Right cardiac atrium (tissue), 5 donors: ENCODE data around the gene UBTD2. TPM values are rescaled to one million over a fixed set of nuclear protein-coding genes. Genes with fewer than 3 reads are reported as not detected.

Experiments used
- ATAC-seq, 2 donors: fragments of 200-7000 bp; cut with Tn5 transposase; one replicate each; pipeline versions ENCODE4 v1.8.0 to v1.9.1; 2020; ENCODE audit warnings: moderate library complexity in 2 of 2, mild to moderate bottlenecking in 1 of 2
- DNase-seq, 3 donors: peaks; one replicate each; pipeline ENCODE4 v3.0.0-alpha.2; 2020
- H3K27ac ChIP-seq: one replicate; pipeline ENCODE4 v1.5.1; 2013; ENCODE audit warnings: mild to moderate bottlenecking, low read length, control low read depth, moderate library complexity
- H3K27me3 ChIP-seq: one replicate; pipeline ENCODE4 v1.6.1; 2013; ENCODE audit not compliant: control insufficient read depth, insufficient read depth
- H3K4me1 ChIP-seq: one replicate; pipeline ENCODE4 v1.6.1; 2013; ENCODE audit warnings: low read length; ENCODE audit not compliant: control insufficient read depth, insufficient read depth
- H3K4me3 ChIP-seq: one replicate; pipeline ENCODE4 v1.5.1; 2013; ENCODE audit warnings: low read length, control low read depth
- H3K9me3 ChIP-seq: one replicate; pipeline ENCODE4 v1.6.1; 2013; ENCODE audit warnings: low read length; ENCODE audit not compliant: control insufficient read depth
- WGBS: extraction: QIAGEN DNeasy Blood & Tissue Kit; methylation state at CpG from one replicate; pipeline ENCODE4 v1.1.7; 2013; 5-methylcytosine and 5-hydroxymethylcytosine counted together
- intact Hi-C, 4 donors: fragments of 100-400 bp; cut with DNase I; formaldehyde crosslinking; loops; one replicate each; pipeline versions ENCODE4 v1.11.0 to v1.14.0; 2022 to 2023
- polyA plus RNA-seq: library from polyadenylated mRNA; stranded (reverse); fragments of 200-250 nt; gene quantifications from one replicate; pipeline ENCODE4 v1.2.3, GENCODE V29; 2013
- total RNA-seq, 4 donors: library from RNA; stranded (reverse); fragmentation: NEBNext Ultra II Directional; extraction: Animal tissue kit (Norgen Biotek cat#: 25700); gene quantifications; one replicate each; pipeline ENCODE4 v1.2.1, GENCODE V29; 2021
- donor health status: healthy with polysubstance abuse.
- donor health status: DM: no; HTN: yes; CAD: no.
- donor health status: DM: no; HTN: no; CAD: no.
- donor health status: DM: no; HTN: yes; CAD: no; lungs with severe emphysema.
- donor health status: DM: yes; HTN: yes; CAD: no.

Gene UBTD2
- total and polyA plus RNA-seq, 5 donors: 8.1 to 11.4 (median 10.4) TPM

DNA sequence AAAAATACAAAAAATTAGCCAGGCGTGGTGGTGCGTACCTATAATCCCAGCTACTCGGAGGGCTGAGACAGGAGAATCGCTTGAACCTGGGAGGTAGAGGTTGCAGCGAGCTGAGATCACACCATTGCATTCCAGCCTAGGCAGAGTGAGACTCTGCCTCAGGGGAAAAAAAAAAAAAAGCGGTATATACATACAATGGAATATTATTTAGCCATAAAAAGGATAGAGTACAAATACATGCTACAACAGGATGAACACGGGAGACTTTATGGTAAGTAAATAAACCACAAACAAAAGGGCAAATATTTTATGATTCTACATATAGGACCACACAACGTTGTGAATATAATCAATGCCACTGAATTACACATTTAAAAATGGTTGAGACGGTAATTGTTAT is 5.2 kb downstream of the UBTD2 start:
- ATAC-seq (no peak), DNase-seq (no peak)
- no peaks in the 10 kb centered on the region for H3K27me3 ChIP-seq
- 96% methylated on average over 9 of the region's 9 CpGs for WGBS
- intact Hi-C loops: no loop called here
- H3K9me3 ChIP-seq: no peaks in the 10 kb centered on the region
- no peaks in the 10 kb centered on the region for H3K4me1 ChIP-seq
- H3K4me3 ChIP-seq: no peak overlapping the region
- no peak overlapping the region for H3K27ac ChIP-seq

DNA sequence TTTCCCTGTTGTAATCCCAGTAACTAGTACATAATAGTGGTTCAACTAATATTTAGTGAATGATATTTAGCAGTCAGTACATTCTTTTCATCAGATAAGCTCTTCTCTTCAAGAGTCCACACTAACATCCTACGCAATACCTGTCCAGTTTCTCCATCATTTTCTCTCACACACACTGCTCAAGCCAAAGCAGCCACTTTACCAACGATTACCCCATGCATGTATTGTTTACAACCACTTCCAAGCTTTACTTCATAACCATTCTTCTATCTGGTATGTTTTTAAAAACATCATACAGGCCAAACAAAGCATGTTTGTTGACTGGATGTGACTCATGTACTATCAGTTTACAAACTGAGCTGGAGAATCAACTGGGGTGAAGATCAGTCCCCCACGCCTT is 7.3 kb downstream of the UBTD2 start:
- Histone ChIP-seq H3K27me3 (no peaks in the 10 kb centered on the region), H3K4me3 (no peak overlapping the region), H3K9me3 (no peaks in the 10 kb centered on the region), H3K27ac (no peak overlapping the region), H3K4me1 (no peaks in the 10 kb centered on the region)
- DNase-seq (no peak), ATAC-seq (no peak)
- 81% methylated on average over 3 of the region's 3 CpGs for WGBS
- intact Hi-C loops: no loop called here

GRCh38 chr5:172274951-172275753 is 8.4 kb downstream of the UBTD2 start:
- H3K9me3 ChIP-seq: no peaks in the 10 kb centered on the region
- no peak for ATAC-seq
- 72% methylated on average over 14 of the region's 14 CpGs for WGBS
- DNase-seq: no peak
- intact Hi-C loops: no loop called here
- no peak overlapping the region for H3K27ac ChIP-seq
- H3K4me3 ChIP-seq: no peak overlapping the region
- H3K4me1 ChIP-seq: no peaks in the 10 kb centered on the region
- no peaks in the 10 kb centered on the region for H3K27me3 ChIP-seq

DNA sequence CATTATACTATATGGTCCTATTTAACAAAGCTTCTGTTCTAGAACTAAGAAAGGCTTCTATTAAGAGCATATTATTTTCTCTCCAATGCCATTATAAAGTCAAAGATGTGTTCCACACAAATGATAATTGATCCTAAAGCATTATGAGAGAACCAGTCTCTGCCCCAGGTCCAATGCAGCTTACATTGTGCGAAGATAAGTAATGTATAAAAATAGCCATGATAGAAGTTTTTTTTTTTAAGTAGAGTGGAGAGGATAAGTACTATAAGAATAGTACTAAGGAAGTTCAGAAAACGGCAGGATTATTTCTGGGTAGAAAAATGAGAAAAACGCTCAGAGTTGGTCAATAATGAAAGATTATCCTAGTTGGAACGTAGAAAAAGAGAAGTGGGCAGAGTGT is 15.6 kb downstream of the UBTD2 start:
- no peak overlapping the region for H3K4me3 ChIP-seq
- ATAC-seq (no peak), DNase-seq (no peak)
- intact Hi-C loops: loop anchor here in 1 of 4 donors (10.0 kb wide), 1 partner anchor 63 kb away; no protein-coding TSS in a partner anchor
- no peaks in the 10 kb centered on the region for H3K27me3 ChIP-seq
- no peak overlapping the region for H3K27ac ChIP-seq
- H3K4me1 ChIP-seq: peaks cover 10% of the 10 kb centered on the region
- H3K9me3 ChIP-seq: no peaks in the 10 kb centered on the region
- WGBS: 43% methylated on average over 4 of the region's 4 CpGs

DNA sequence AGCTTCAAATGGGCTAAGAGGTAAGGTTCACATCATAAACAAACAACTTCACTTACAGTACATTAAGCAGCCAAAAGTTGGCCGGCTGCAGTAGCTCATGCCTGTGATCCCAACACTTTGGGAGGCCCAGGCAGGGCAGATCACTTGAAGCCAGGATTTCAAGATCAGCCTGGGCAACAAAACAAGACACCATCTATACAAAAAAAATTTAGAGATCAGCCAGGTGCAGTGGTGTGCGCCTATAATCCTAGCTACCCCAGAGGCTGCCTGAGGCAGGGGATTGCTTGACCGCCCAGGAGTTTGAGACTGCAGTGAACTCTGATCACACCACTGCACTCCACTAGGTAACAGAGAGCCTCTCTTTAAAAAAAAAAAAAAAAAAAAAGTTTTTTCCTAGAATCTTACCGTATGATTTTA is 16.9 kb downstream of the UBTD2 start:
- 67% methylated on average over 4 of the region's 4 CpGs for WGBS
- peak; percentile 23 to 57 for ATAC-seq
- Histone ChIP-seq H3K4me1 (peaks cover 10% of the 10 kb centered on the region), H3K4me3 (no peak overlapping the region), H3K27me3 (no peaks in the 10 kb centered on the region), H3K9me3 (no peaks in the 10 kb centered on the region), H3K27ac (no peak overlapping the region)
- intact Hi-C loops: loop anchor here in 1 of 4 donors (10.0 kb wide), 1 partner anchor 62 kb away; no protein-coding TSS in a partner anchor
- DNase-seq: no peak

DNA sequence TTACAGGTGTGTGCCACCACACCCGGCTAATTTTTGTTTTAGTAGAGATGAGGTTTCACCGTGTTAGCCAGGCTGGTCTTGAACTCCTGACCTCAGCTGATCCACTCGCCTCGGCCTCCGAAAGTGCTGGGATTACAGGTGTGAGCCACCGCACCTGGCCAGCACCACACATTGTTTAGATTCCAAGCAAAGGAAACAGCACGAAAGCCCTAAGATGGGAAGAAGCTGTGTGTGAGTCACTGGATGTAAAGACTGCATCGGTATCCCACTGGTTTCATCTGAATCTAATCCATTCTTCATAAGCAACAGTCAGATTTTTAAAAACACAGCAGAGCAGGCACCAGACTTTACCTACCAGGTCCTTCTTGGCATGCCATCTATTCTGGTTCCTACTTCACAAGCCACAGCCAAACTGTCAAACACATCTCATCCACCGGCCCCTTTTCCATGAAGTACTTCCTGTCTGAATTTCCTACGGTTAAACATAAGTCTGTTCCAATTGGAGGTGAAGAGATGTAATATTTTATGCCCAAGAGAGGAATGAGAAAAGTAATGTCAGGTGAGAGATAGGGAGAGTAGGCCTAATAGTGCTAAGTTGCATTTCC is 17.4 kb downstream of the UBTD2 start:
- H3K27ac ChIP-seq: peak overlapping the region; percentile 58
- H3K4me3 ChIP-seq: no peak overlapping the region
- ATAC-seq (peak in 1 of 2 donors; percentile 22), DNase-seq (no peak)
- no peaks in the 10 kb centered on the region for H3K27me3 ChIP-seq
- H3K9me3 ChIP-seq: no peaks in the 10 kb centered on the region
- peaks cover 10% of the 10 kb centered on the region for H3K4me1 ChIP-seq
- WGBS: 73% methylated on average over 10 of the region's 10 CpGs
- intact Hi-C loops: loop anchor here in 1 of 4 donors (10.0 kb wide), 1 partner anchor 61 kb away; no protein-coding TSS in a partner anchor

DNA sequence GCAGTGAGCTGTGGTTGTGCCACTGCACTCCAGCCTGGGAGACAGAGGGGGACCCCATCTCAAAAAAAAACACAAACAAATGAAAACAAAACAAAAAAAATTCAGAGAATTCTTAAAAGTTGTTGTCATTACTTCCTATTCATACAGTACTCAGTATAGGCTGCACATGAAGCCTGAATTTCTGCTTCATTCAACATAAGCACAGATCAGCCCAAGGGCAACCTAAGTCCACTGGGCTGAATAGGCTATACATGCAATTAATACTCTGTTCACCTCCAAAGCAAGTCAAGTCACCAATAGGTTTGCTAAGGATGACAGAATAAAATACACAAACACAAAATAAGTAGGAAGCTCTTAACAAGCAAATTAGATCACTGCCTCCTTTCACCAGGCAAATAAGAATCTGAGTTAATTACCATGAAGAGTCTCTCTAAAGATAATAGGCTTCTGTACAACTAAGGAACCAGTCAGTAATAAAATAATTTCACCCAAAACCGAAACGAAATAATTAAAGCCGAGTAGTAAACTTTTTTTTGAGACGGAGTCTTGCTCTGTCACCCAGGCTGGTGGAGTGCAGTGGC is 18.7 kb downstream of the UBTD2 start:
- no peak overlapping the region for H3K4me3 ChIP-seq

GRCh38 chr5:172255444-172255843 is 28.1 kb downstream of the UBTD2 start:
- H3K9me3 ChIP-seq: no peaks in the 10 kb centered on the region
- no peak overlapping the region for H3K4me3 ChIP-seq
- 98% methylated on average over 23 of the region's 23 CpGs for WGBS
- ATAC-seq: no peak
- H3K27ac ChIP-seq: no peak overlapping the region
- intact Hi-C loops: no loop called here
- H3K4me1 ChIP-seq: no peaks in the 10 kb centered on the region
- H3K27me3 ChIP-seq: no peaks in the 10 kb centered on the region
- peak in 1 of 3 donors; percentile 50 for DNase-seq

More for the DNA sequence above, 18.7 kb downstream of the UBTD2 start:
- Histone ChIP-seq H3K27me3 (no peaks in the 10 kb centered on the region), H3K4me1 (peaks cover 10% of the 10 kb centered on the region), H3K27ac (no peak overlapping the region), H3K9me3 (no peaks in the 10 kb centered on the region)
- no peak for ATAC-seq
- intact Hi-C loops: loop anchor here in 1 of 4 donors (10.0 kb wide), 1 partner anchor 60 kb away; no protein-coding TSS in a partner anchor
- no peak for DNase-seq
- 85% methylated on average over 4 of the region's 4 CpGs for WGBS

DNA sequence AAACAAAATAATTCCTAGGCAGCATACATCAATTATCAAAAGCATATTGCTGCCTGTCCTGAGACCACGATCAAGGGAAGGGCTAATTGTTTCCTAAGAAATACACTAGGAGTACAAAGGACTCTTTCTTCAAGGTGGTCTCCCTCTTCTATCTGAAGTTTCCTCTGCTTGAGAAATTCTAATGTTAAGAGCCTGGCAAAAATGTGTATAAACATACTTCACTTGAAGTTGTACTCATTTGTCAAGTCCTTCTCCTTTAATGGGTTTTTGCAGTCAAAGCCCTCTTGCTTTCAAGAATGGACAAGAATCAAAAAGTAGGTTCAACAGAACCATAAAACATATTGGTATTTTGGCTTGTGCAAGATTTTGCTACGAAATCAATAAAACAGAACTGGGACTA is 31.1 kb downstream of the UBTD2 start:
- ATAC-seq (no peak), DNase-seq (no peak)
- H3K27me3 ChIP-seq: no peaks in the 10 kb centered on the region
- no peaks in the 10 kb centered on the region for H3K4me1 ChIP-seq
- H3K27ac ChIP-seq: no peak overlapping the region
- intact Hi-C loops: no loop called here
- H3K4me3 ChIP-seq: no peak overlapping the region
- no peaks in the 10 kb centered on the region for H3K9me3 ChIP-seq
- 91% methylated on average over 2 of the region's 2 CpGs for whole genome bisulfite sequencing

- ATAC-seq (no peak), DNase-seq (no peak)
- WGBS: 92% methylated on average over 1 of the region's 1 CpG
Measured at GRCh38 chr5:172251419-172251818, 32.1 kb downstream of the UBTD2 start.

DNA sequence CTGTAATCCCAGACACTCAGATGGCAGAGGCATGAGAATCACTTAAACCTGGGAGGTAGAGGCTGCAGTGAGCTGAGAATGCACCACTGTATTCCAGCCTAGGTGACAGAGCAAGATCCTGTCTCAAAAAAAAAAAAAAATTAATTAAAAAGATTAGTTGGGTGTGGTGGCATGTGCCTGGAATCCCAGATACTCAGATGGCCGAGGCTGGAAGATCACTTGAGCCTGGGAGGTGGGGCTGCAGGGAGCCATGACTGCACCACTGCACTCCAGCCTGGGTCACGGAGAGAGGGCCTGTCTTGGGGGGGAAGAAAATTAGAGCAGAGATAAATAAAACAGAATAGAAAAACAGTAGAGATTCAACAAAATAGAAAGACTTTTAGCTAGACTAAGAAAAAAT is 34.9 kb downstream of the UBTD2 start:
- DNase-seq (no peak), ATAC-seq (no peak)
- H3K27me3 ChIP-seq: no peaks in the 10 kb centered on the region
- 78% methylated on average over 2 of the region's 2 CpGs for WGBS
- no peaks in the 10 kb centered on the region for H3K4me1 ChIP-seq
- no peaks in the 10 kb centered on the region for H3K9me3 ChIP-seq
- no peak overlapping the region for H3K4me3 ChIP-seq
- H3K27ac ChIP-seq: no peak overlapping the region
- intact Hi-C loops: no loop called here

More at GRCh38 chr5:172251419-172251818, 32.1 kb downstream of the UBTD2 start:
- no peak overlapping the region for H3K27ac ChIP-seq
- no peaks in the 10 kb centered on the region for H3K4me1 ChIP-seq
- H3K27me3 ChIP-seq: no peaks in the 10 kb centered on the region
- H3K4me3 ChIP-seq: no peak overlapping the region
- H3K9me3 ChIP-seq: no peaks in the 10 kb centered on the region
- intact Hi-C loops: no loop called here
